ENCODE measurements around the gene PUDP. TPM values are rescaled to one million over a fixed set of nuclear protein-coding genes. Genes with fewer than 3 reads are reported as not detected.
"Not testable (repeated sequence)": the region's sequence is repeated elsewhere in the genome, so short reads cannot be mapped to it uniquely, and the experiment has no call there.

The PUDP gene
- total RNA-seq, 2 donors from 2014 or later = 16.9 to 21.2 TPM

GRCh38 chrX:7116081-7116480, 31.9 kb downstream of the PUDP start:
- intact Hi-C loops (cut with DNase I) = no loop called here
- DNase-seq (no peak), ATAC-seq (no peak)

GRCh38 chrX:7115557-7115956, 32.4 kb downstream of the PUDP start:
- intact Hi-C loops (cut with DNase I) = no loop called here
- DNase-seq (peak; percentile 47), ATAC-seq (peak; percentile 72 to 89)

GRCh38 chrX:7112071-7112470, 35.9 kb downstream of the PUDP start:
- intact Hi-C loops (cut with DNase I) = no loop called here
- ATAC-seq = no peak
- DNase-seq = no peak

GRCh38 chrX:7111518-7111917, 36.4 kb downstream of the PUDP start:
- no peak for DNase-seq
- no peak for ATAC-seq
- intact Hi-C loops (cut with DNase I) = no loop called here

- intact Hi-C loops (cut with DNase I) = no loop called here
- no peak for ATAC-seq
- DNase-seq = no peak
Observed at GRCh38 chrX:7110821-7111276, 37.1 kb downstream of the PUDP start.

- DNase-seq (no peak), ATAC-seq (no peak)
- intact Hi-C loops (cut with DNase I) = no loop called here
Observed at GRCh38 chrX:7109838-7110793, 37.8 kb downstream of the PUDP start.

- intact Hi-C loops (cut with DNase I) = no loop called here
- DNase-seq (no peak), ATAC-seq (peak in 1 of 2 donors; percentile 15)
Observed at GRCh38 chrX:7109049-7109531, 38.9 kb downstream of the PUDP start.

- intact Hi-C loops (cut with DNase I) = no loop called here
- ATAC-seq (no peak), DNase-seq (no peak)
Observed at GRCh38 chrX:7108030-7108429, 39.9 kb downstream of the PUDP start.

GRCh38 chrX:7106649-7107048, 41.3 kb downstream of the PUDP start:
- ATAC-seq (no peak), DNase-seq (no peak)
- intact Hi-C loops (cut with DNase I) = no loop called here

- ATAC-seq (no peak), DNase-seq (no peak)
- intact Hi-C loops (cut with DNase I) = no loop called here
Observed at GRCh38 chrX:7102119-7102518, 45.8 kb downstream of the PUDP start.

GRCh38 chrX:7100022-7100421, 47.9 kb downstream of the PUDP start:
- ATAC-seq (no peak), DNase-seq (no peak)

GRCh38 chrX:7095657-7096056, 52.3 kb downstream of the PUDP start:
- ATAC-seq; DNase-seq; intact Hi-C loops (cut with DNase I): not testable (repeated sequence)

More at GRCh38 chrX:7100022-7100421, 47.9 kb downstream of the PUDP start:
- intact Hi-C loops (cut with DNase I) = no loop called here

- intact Hi-C loops (cut with DNase I) = no loop called here
- no peak for ATAC-seq
- no peak for DNase-seq
Observed at GRCh38 chrX:7093305-7093704, 54.6 kb downstream of the PUDP start.

- DNase-seq (no peak), ATAC-seq (no peak)
- intact Hi-C loops (cut with DNase I) = no loop called here
Observed at GRCh38 chrX:7092543-7092942, 55.4 kb downstream of the PUDP start.

GRCh38 chrX:7091923-7092322, 56.0 kb downstream of the PUDP start:
- intact Hi-C loops (cut with DNase I) = no loop called here
- no peak for ATAC-seq

GRCh38 chrX:7090641-7091040, 57.3 kb downstream of the PUDP start:
- ATAC-seq (no peak), DNase-seq (no peak)
- intact Hi-C loops (cut with DNase I) = no loop called here

More at GRCh38 chrX:7091923-7092322, 56.0 kb downstream of the PUDP start:
- DNase-seq = no peak

GRCh38 chrX:7088968-7089615, 58.9 kb downstream of the PUDP start:
- no peak for ATAC-seq

GRCh38 chrX:7086384-7086783, 61.6 kb downstream of the PUDP start:
- no peak for ATAC-seq
- intact Hi-C loops (cut with DNase I) = no loop called here
- DNase-seq = no peak

More at GRCh38 chrX:7088968-7089615, 58.9 kb downstream of the PUDP start:
- no peak for DNase-seq
- intact Hi-C loops (cut with DNase I) = no loop called here

GRCh38 chrX:7085879-7086278, 62.1 kb downstream of the PUDP start:
- intact Hi-C loops (cut with DNase I) = no loop called here
- DNase-seq = no peak
- peak in 1 of 2 donors; percentile 39 for ATAC-seq

GRCh38 chrX:7084841-7085240, 63.1 kb downstream of the PUDP start:
- DNase-seq = no peak
- intact Hi-C loops (cut with DNase I) = no loop called here
- ATAC-seq = no peak

All from left cardiac atrium (tissue), 4 donors.